PFSK-1 (cell line): Measurements from ENCODE around the gene SUSD3.

ENCODE experiments used
- POLR2AphosphoS5 ChIP-seq: IDR thresholded peaks from 2 replicates; pipeline ENCODE4 v1.6.1; 2012; ENCODE audit warnings: low read depth, mild to moderate bottlenecking, control low read depth, low read length, moderate library complexity
- REST ChIP-seq, 2 experiments: IDR thresholded peaks; 2 replicates each; pipeline versions ENCODE4 v1.6.1 to v1.8.0; 2011 to 2012; ENCODE audit warnings: low read depth in 2 of 2, low read length in 2 of 2, control low read depth in 1 of 2, inconsistent platforms in 1 of 2, mild to moderate bottlenecking in 1 of 2, moderate library complexity in 1 of 2; ENCODE audit not compliant: insufficient read depth in 1 of 2

DNA sequence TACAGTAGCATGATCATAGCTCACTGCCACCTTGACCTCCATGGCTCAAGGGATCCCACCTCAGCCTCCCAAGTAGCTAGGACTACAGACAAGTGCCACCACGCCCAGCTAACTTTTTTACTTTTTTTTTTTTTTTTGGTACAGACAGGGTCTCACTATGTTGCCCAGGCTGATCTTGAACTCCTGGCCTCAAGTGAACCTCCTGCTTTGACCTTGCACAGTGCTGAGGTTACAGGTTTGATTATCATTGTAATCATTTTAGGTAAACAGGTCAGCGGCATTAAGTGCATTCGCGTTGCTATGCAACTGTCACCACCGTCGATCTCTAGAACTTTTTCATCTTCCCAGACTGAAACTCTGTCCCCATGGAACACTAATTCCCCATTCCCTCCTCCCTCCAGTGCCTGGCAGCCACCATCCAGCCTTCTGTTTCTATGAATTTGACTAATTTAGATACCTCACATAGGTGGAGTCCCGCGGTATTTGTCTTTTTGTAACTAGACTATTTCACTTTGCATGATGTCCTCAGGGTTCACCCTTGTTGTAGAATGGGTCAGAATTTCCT lies 31.7 kb downstream of the SUSD3 start:
- no peak for TF ChIP-seq REST (IDR thresholded peaks at IDR 0.05; ENCODE audit: insufficient read depth in 1 of 2, low read depth in 2 of 2, low read length in 2 of 2)
- TF ChIP-seq POLR2AphosphoS5 = no peak
